ENCODE data around the gene CD209. TPM values are rescaled to one million over a fixed set of nuclear protein-coding genes. Genes with fewer than 3 reads are reported as not detected.
A peak's percentile ranks its signal among the peaks of the same experiment; 100 is the strongest.

CD209 gene
- total and polyA plus RNA-seq, 2 donors (not counting 3 experiments of a cell fraction or from before 2014, with no cell fraction given), result not detected

- no TSS peak for BruUV-seq (replicated peaks)
- no peaks in the 10 kb centered on the region for H3K27me3 ChIP-seq (ENCODE audit: control insufficient read depth in 2 of 2, insufficient read depth in 2 of 2, low read length in 2 of 2)
- CTCF ChIA-PET, result interaction anchor here (1.0 to 1.6 kb wide), 5 partner anchors 8 to 219 kb away, joined by 3 to 16 read pairs (median 5); partner anchors contain the start of gene TRAPPC5
- H2AFZ ChIP-seq (ENCODE audit: low read depth, low read length), result peak overlapping the region; percentile 28
- H4K20me1 ChIP-seq (replicated peaks; ENCODE audit: control insufficient read depth, extremely low read depth, insufficient read depth, low read length), result no peaks in the 10 kb centered on the region
- H3K9ac ChIP-seq (replicated peaks; ENCODE audit: extremely low read depth, insufficient read depth, low read length), result no peak overlapping the region
- DNase-seq (ENCODE audit: low read depth, low spot score), result peak; percentile 51
- H3K36me3 ChIP-seq (ENCODE audit: control insufficient read depth in 2 of 2, extremely low read depth in 1 of 2, insufficient read depth in 2 of 2, low read length in 2 of 2), result peaks cover 0 to 2% of the 10 kb centered on the region in 2 experiments
- H3K27ac ChIP-seq (ENCODE audit: insufficient read depth, low read depth, low read length), result no peak overlapping the region
- H3K9me3 ChIP-seq (replicated peaks; ENCODE audit: control insufficient read depth, insufficient read depth, low read length), result no peaks in the 10 kb centered on the region
- H3K9me1 ChIP-seq (replicated peaks; ENCODE audit: control insufficient read depth, extremely low read depth, insufficient read depth, low read length), result no peaks in the 10 kb centered on the region
- TF ChIP-seq CTCF (IDR thresholded peaks at IDR 0.05; ENCODE audit: extremely low read depth in 1 of 2, insufficient read depth in 1 of 2, low read depth in 1 of 2, low read length in 2 of 2) (no peak), FOS (IDR thresholded peaks at IDR 0.05; ENCODE audit: borderline replicate concordance, insufficient read depth, low read length) (no peak), POLR2AphosphoS5 (IDR thresholded peaks at IDR 0.05; ENCODE audit: insufficient read depth, low read depth, low read length) (no peak), JUN (IDR thresholded peaks at IDR 0.05; ENCODE audit: borderline replicate concordance, insufficient read depth, insufficient read length, low read depth) (no peak), MYC (IDR thresholded peaks at IDR 0.05; ENCODE audit: low read depth, low read length) (no peak), EZH2 (IDR thresholded peaks at IDR 0.05; ENCODE audit: borderline replicate concordance, low read depth, low read length, severe bottlenecking) (no peak), MAX (IDR thresholded peaks at IDR 0.05; ENCODE audit: insufficient read depth, insufficient read length) (no peak), GATA2 (IDR thresholded peaks at IDR 0.05; ENCODE audit: insufficient read depth, insufficient read length, low read depth, low read length) (no peak), POLR2A (IDR thresholded peaks at IDR 0.05; ENCODE audit: low read depth, low read length) (no peak)
- intact Hi-C loops (cut with micrococcal nuclease), result no loop called here
- FAIRE-seq, result no peak
- H3K4me1 ChIP-seq (ENCODE audit: control insufficient read depth, extremely low read depth, insufficient read depth, low read length), result peaks cover 9% of the 10 kb centered on the region
- dilution Hi-C loops (cut with MboI; ENCODE audit: extremely low pct_ligation_motif_present, low sequenced_read_pairs), result no loop called here
- peak overlapping the region in 1 of 3 experiments; percentile 49 for H3K4me3 ChIP-seq (replicated peaks in 1 of 3; ENCODE audit: insufficient read depth in 1 of 3, low read depth in 1 of 3, low read length in 3 of 3)
- POLR2A ChIA-PET, result interaction anchor here (0.6 to 0.7 kb wide), 2 partner anchors 138 to 403 kb away, joined by 3 to 4 read pairs; no protein-coding TSS in a partner anchor
- no peak overlapping the region for H3K4me2 ChIP-seq (ENCODE audit: insufficient read depth, low read length)
- H3K79me2 ChIP-seq (ENCODE audit: control insufficient read depth, insufficient read depth, low read length), result no peaks in the 10 kb centered on the region
These were observed 39.8 kb upstream of the CD209 start for GRCh38 chr19:7787141-7787540.

All from endothelial cell of umbilical vein (primary cell).